Astrocyte (in vitro differentiated cells and primary cell): ENCODE results near the gene MAP3K14. TPM values are rescaled to one million over a fixed set of nuclear protein-coding genes. Genes with fewer than 3 reads are reported as not detected.

Experiments used
- DNase-seq: peaks from one replicate; pipeline ENCODE4 v3.0.0-alpha.2; 2010; ENCODE audit warnings: low read depth
- FAIRE-seq: peaks from 2 replicates; lab custom pipeline; 2011; peaks lifted over from hg19 to GRCh38; lab: Jason Lieb, UNC
- H2AFZ ChIP-seq: 2 replicates; pipeline ENCODE4 v1.6.0; 2012; ENCODE audit warnings: low read depth, low read length, inconsistent platforms
- H3K27ac ChIP-seq: 2 replicates; pipeline ENCODE4 v1.5.1; 2011; ENCODE audit warnings: low read depth, low read length, inconsistent platforms
- H3K27me3 ChIP-seq: 2 replicates; pipeline ENCODE4 v1.6.0; 2011; ENCODE audit warnings: low read length, inconsistent platforms; ENCODE audit not compliant: insufficient read depth
- H3K36me3 ChIP-seq: 2 replicates; pipeline ENCODE4 v1.5.1; 2011; ENCODE audit warnings: low read length, inconsistent platforms; ENCODE audit not compliant: insufficient read depth
- H3K4me1 ChIP-seq: 2 replicates; pipeline ENCODE4 v1.5.1; 2011; ENCODE audit warnings: low read length, inconsistent platforms; ENCODE audit not compliant: insufficient read depth
- H3K4me2 ChIP-seq: 2 replicates; pipeline ENCODE4 v1.6.0; 2012; ENCODE audit warnings: low read length, inconsistent platforms
- H3K4me3 ChIP-seq: 2 replicates; pipeline ENCODE4 v1.5.1; 2011; ENCODE audit warnings: low read depth, mild to moderate bottlenecking, low read length, inconsistent platforms; ENCODE audit not compliant: insufficient read depth
- H3K79me2 ChIP-seq: 2 replicates; pipeline ENCODE4 v1.6.0; 2012; ENCODE audit warnings: mild to moderate bottlenecking, low read length, inconsistent platforms; ENCODE audit not compliant: insufficient read depth
- H3K9ac ChIP-seq: 2 replicates; pipeline ENCODE4 v1.6.0; 2012; ENCODE audit warnings: mild to moderate bottlenecking, low read length, inconsistent platforms
- H3K9me3 ChIP-seq: 2 replicates; pipeline ENCODE4 v1.5.1; 2012; ENCODE audit warnings: low read depth, mild to moderate bottlenecking, low read length, inconsistent platforms; ENCODE audit not compliant: insufficient read depth
- H4K20me1 ChIP-seq: 2 replicates; pipeline ENCODE4 v1.6.0; 2012; ENCODE audit warnings: low read length, inconsistent platforms; ENCODE audit not compliant: insufficient read depth
- H3K27ac Mint-ChIP-seq: one replicate; pipeline ENCODE4 v1.8.0; 2021; ENCODE audit warnings: mild to moderate bottlenecking, mixed read lengths; ENCODE audit not compliant: unreplicated experiment
- H3K27me3 Mint-ChIP-seq: one replicate; pipeline ENCODE4 v1.8.0; 2021; ENCODE audit warnings: low read depth, mixed read lengths; ENCODE audit not compliant: unreplicated experiment
- H3K36me3 Mint-ChIP-seq: one replicate; pipeline ENCODE4 v1.8.0; 2021; ENCODE audit warnings: low read depth, mixed read lengths; ENCODE audit not compliant: unreplicated experiment
- H3K4me1 Mint-ChIP-seq: one replicate; pipeline ENCODE4 v1.8.0; 2021; ENCODE audit warnings: low read depth, mixed read lengths; ENCODE audit not compliant: unreplicated experiment
- H3K4me3 Mint-ChIP-seq: one replicate; pipeline ENCODE4 v1.8.0; 2021; ENCODE audit warnings: mild to moderate bottlenecking, moderate library complexity, mixed read lengths; ENCODE audit not compliant: unreplicated experiment
- H3K9me3 Mint-ChIP-seq: one replicate; pipeline ENCODE4 v1.8.0; 2021; ENCODE audit warnings: mild to moderate bottlenecking, mixed read lengths; ENCODE audit not compliant: unreplicated experiment
- CTCF ChIP-seq: IDR thresholded peaks from 2 replicates; pipeline ENCODE4 v1.5.1; 2011; ENCODE audit warnings: low read depth, mild to moderate bottlenecking, inconsistent platforms, low read length, moderate library complexity; ENCODE audit not compliant: insufficient read depth
- EZH2 ChIP-seq: IDR thresholded peaks from 2 replicates; pipeline ENCODE4 v1.6.1; 2012; ENCODE audit warnings: mild to moderate bottlenecking, low read length, inconsistent platforms; ENCODE audit not compliant: insufficient read depth
- total RNA-seq: library from RNA; stranded (reverse); gene quantifications from 2 replicates; pipeline ENCODE4 v1.2.1, GENCODE V29; 2021

Gene MAP3K14
- total RNA-seq, 1 donor from 2014 or later, result 10.8 TPM

- Histone ChIP-seq H3K27me3 (no peaks in the 10 kb centered on the region), H3K79me2 (no peaks in the 10 kb centered on the region), H3K27ac (no peak overlapping the region), H4K20me1 (peaks cover 66% of the 10 kb centered on the region), H3K9ac (no peak overlapping the region), H3K9me3 (no peaks in the 10 kb centered on the region), H3K4me3 (no peak overlapping the region), H3K4me2 (no peak overlapping the region), H3K4me1 (peaks cover 29% of the 10 kb centered on the region), H3K36me3 (peaks cover 45% of the 10 kb centered on the region), H2AFZ (no peak overlapping the region)
- peaks cover 34% of the 10 kb centered on the region for H3K36me3 Mint-ChIP-seq
- no peaks in the 10 kb centered on the region for H3K27me3 Mint-ChIP-seq
- DNase-seq (no peak), FAIRE-seq (no peak)
- H3K4me1 Mint-ChIP-seq, result peaks cover 2% of the 10 kb centered on the region
- TF ChIP-seq CTCF (no peak), EZH2 (no peak)
- no peak overlapping the region for H3K27ac Mint-ChIP-seq
- H3K9me3 Mint-ChIP-seq, result no peaks in the 10 kb centered on the region
- no peak overlapping the region for H3K4me3 Mint-ChIP-seq
Measured at GRCh38 chr17:45269912-45270311, 46.9 kb downstream of the MAP3K14 start.

GRCh38 chr17:45267436-45268055 lies 49.3 kb downstream of the MAP3K14 start:
- H3K36me3 Mint-ChIP-seq, result peaks cover 27% of the 10 kb centered on the region
- H3K27ac Mint-ChIP-seq, result no peak overlapping the region
- Histone ChIP-seq H2AFZ (no peak overlapping the region), H3K27me3 (no peaks in the 10 kb centered on the region), H3K4me2 (no peak overlapping the region), H3K4me1 (peaks cover 31% of the 10 kb centered on the region), H3K36me3 (peaks cover 47% of the 10 kb centered on the region), H3K79me2 (no peaks in the 10 kb centered on the region), H3K9me3 (no peaks in the 10 kb centered on the region), H3K9ac (no peak overlapping the region), H3K27ac (no peak overlapping the region), H4K20me1 (peaks cover 74% of the 10 kb centered on the region), H3K4me3 (no peak overlapping the region)
- no peaks in the 10 kb centered on the region for H3K9me3 Mint-ChIP-seq
- no peak for DNase-seq
- H3K27me3 Mint-ChIP-seq, result no peaks in the 10 kb centered on the region
- FAIRE-seq, result no peak
- TF ChIP-seq CTCF (no peak), EZH2 (no peak)
- peaks cover 8% of the 10 kb centered on the region for H3K4me1 Mint-ChIP-seq
- H3K4me3 Mint-ChIP-seq, result no peak overlapping the region

- DNase-seq, result no peak
- H3K4me1 Mint-ChIP-seq, result peaks cover 8% of the 10 kb centered on the region
- H3K27me3 Mint-ChIP-seq, result no peaks in the 10 kb centered on the region
- Histone ChIP-seq H2AFZ (no peak overlapping the region), H3K36me3 (peaks cover 45% of the 10 kb centered on the region), H3K4me1 (peaks cover 38% of the 10 kb centered on the region), H3K9me3 (no peaks in the 10 kb centered on the region), H3K79me2 (no peaks in the 10 kb centered on the region), H3K27ac (no peak overlapping the region), H4K20me1 (peaks cover 78% of the 10 kb centered on the region), H3K9ac (no peak overlapping the region), H3K4me2 (peak overlapping the region; percentile 40), H3K4me3 (no peak overlapping the region), H3K27me3 (no peaks in the 10 kb centered on the region)
- TF ChIP-seq EZH2 (no peak), CTCF (no peak)
- peaks cover 27% of the 10 kb centered on the region for H3K36me3 Mint-ChIP-seq
- FAIRE-seq, result no peak
- H3K9me3 Mint-ChIP-seq, result no peaks in the 10 kb centered on the region
- H3K27ac Mint-ChIP-seq, result no peak overlapping the region
- no peak overlapping the region for H3K4me3 Mint-ChIP-seq
Measured at GRCh38 chr17:45266372-45266926, 50.4 kb downstream of the MAP3K14 start.
